IPS-NIHi7 (cell line): ENCODE results near the gene LY86.
"Not testable (repeated sequence)": the region's sequence is repeated elsewhere in the genome, so short reads cannot be mapped to it uniquely, and the experiment has no call there.

Experiments
- DNase-seq: peaks from one replicate; pipeline ENCODE4 v3.0.0; 2012; ENCODE audit warnings: mixed read lengths; ENCODE audit errors: extremely low spot score

The LY86 gene

DNA sequence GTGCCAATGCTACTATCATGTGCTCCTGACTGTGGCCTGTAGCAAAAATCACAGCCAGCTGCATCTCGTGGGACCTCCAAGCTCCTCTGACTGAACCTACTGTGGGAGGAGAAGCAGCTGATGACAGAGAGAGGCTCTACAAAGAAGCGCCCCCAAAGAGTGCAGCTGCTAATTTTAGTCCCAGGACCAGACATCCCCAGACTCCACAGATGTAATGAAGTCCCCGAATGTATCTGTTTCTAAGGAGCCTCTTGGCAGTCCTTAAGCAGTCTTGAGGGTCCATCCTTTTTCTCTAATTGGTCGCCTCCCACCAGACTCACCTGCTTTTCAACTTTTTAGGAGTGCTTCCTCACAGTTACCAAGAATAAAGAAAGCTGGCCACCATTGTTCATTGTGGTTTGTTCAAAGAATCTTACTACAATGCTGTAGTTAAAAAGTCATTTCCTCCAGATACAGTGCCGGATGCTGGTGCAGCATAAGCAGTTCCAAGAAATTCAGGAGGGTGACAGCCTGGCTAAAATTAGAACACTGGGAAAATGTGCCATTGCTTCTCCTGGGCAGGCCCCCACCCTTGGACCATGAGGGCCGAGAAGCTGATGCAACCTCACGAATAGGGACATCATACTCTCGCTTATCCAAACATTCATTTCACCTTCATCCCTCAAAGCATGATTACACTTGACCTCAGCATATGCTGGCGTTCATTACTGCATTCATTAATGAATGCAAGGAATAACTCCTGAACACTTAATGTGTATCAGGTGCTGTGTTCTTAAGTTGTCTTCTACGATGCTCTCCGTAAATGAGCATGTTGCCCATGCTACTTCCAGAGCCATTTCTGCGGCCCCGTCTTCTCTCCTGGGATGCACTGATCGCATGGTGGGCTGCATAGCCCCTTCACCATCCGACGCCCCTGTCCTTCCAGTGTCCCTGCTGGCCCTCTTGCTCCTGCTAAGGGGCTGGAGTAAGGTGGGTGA lies 66.4 kb downstream of the LY86 start:
- DNase-seq = no peak

DNA sequence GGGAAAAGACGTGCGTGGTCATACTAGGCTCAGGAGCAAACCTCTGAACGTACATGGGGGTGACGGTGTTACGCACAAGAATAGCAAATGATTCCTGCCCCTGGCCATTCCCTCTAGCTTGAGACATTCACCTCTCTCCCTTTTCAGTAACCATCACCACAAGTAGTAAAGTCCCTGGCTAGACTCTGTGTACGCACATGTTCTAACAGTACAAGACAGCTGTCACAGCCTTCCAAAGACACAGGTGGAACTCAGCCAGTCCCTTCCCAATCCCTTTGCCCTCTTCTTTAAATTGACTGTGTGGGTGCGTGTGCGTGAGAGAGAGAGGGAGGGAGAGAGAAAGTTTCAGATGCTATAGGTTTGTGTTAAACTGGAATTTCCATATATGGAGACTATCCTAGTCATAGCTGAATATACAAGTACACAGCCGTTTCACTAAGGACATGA lies 67.3 kb downstream of the LY86 start:
- DNase-seq = no peak

DNA sequence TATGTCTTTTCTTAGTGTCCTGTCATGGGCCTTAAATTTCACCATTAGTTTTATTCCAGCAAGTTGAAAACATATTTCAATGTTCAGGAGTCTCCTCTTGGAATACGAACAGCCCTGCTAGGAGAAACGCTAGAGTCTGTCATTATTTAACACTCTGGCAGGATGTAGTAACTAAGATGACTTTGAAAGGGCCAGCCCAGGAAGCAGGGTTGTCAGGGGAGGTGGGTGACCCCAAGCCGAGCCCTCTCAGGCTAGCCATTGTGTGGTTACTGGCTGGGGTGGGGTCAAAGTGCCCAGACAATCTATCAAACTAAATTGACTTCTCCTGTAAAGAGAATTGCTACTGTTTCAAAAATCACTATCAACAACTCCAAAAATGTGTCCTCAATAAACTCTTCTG lies 67.8 kb downstream of the LY86 start:
- DNase-seq = no peak

DNA sequence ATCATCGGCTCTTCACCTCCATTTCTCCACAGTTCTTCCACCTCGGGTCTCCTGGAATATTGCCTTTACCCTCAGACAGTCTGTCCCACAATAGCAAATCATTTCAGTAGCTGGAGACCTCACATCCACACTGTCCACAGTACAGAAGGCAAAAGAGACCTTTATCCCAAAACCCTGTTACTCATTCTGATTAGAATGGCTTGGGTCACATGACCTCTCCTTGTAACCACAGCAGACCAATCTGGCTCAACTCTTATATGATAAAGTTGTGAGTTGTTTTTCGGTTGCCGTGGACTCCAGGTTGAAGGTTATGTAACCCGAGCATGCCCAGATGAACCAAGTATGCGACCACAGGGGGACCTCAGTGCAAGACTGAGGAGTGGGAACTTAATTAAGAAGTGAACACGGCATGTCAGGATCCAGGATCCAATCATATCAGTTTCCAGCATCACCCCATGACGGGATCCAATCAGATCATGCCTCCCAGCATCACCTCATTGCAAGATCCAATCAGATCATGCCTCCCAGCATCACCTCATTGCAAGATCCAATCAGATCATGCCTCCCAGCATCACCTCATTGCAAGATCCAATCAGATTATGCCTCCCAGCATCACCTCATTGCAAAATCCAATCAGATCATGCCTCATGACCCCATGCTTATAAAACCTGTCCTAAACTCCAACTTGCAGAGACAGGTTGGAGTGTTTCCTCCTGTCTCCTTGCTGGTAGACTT lies 68.7 kb downstream of the LY86 start:
- no peak for DNase-seq

DNA sequence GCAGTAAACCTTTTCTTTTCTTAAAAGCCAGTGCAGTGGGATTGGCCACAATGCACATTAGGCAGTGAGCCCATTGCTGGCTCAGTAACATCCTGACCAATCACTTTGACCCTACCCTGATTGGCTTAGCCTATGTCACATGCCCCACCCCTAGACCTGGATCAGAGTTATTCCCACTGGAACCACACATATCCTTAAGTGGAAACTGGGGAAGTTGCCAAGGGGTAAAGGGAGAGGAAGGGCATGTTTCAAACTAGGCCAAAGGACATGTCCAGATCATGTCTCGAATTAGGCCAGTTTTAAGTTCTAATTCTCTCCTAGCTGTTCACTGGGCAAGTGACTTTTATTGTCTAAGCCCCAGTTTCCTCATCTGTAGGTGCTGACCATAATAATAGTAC lies 69.3 kb downstream of the LY86 start:
- DNase-seq = no peak

DNA sequence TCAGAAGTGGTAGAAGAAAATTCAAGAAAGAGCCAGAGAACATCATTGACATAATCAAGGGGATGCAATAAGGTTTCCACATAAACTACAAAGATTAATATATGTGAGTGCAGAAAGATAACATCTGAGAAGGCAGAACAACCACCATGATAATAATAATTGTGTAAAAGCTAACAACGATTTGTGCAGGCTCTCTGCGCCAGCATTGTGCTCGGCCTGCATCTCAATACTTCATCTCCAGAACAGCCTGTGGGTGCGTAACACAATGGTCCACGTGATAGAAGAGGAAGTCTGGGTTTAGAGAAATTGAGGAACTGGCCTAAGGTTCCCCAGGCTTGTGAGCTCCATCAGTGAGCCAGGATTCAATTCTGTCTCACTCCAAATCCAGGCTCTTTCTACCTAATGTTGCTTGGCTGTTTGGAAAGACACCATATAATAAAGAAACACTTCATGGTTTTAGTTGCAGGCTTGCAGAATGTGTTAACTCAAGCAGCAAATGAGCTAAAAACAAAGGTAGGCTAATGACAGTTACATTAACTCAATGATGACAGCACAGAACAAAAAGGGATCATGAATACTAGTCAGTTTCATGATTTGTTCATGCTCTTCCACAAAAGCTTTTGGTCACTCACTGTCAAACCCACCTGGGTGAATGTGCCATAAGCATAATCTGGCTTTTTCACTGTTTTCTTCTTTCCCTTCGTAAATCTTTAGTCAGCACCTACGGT lies 71.2 kb downstream of the LY86 start:
- no peak for DNase-seq

DNA sequence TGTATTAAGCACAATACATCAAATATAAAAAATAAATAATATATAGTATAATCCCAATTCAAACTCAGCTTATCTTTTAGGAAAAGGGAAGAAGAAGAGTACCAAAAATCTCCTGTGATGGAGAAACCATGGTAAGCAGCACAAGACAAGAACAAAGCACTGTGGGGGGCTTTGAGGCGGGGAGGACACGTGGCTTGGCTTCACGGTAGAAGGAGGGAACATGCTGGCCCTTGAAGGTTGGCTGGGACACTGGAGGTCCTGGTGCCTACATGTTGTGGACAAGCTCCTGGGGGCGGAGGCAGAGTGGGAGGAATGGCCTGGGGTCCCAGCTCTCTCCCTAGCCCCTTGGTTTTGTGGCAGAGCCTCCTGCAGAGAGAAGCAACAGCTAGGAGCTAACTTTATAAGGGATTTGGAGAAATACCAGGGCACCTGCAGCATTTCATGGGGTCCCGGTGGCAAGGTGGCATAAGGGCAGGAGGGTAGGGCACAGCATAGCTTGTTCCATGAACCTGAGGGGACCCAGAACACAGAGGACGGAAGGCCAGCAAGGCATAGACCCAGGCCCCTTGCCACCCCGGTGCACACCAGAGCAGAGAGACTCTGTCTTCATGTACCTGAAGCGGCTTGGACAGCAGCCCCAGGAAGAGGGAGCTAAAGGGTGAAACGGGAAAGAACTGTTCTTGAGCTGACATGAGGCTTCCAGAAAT lies 72.0 kb downstream of the LY86 start:
- DNase-seq = no peak

DNA sequence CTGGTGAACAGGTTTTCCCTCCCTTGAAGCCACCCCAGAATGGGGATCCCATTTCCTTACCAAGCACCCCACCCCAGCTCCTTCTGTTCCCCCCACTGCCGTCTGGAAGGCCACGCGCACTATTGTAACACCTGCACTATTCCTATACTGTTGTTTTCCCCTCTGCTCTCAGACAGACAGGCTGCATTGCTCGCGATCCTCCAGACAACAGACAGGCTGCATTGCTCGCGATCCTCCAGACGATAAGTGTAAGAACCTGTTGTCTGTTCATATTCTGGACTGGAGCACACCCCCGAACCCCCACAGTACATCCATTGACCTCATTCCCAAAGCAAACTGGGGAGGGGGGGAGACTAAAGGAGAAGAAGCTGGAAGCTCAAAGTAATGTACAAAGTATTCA lies 72.7 kb downstream of the LY86 start:
- DNase-seq = no peak

DNA sequence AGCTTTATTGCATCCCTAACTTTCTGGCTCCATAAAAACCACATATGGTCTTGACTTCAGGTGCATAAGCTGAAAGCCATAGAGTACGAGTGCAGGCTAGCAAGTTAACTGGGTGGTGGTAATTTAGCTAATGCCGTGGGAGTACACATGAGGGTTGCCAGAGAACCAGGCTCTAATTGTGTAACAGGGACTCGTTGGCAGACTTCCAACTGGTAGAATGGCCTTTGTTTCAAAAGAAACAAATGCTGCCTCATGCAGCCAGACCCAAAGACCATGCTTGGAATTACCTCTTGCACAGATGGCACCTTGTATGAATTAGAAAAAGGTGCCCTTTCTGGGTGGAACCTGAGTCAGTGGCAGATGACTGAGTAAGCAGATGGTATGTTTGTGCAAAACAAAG lies 73.2 kb downstream of the LY86 start:
- DNase-seq = no peak

DNA sequence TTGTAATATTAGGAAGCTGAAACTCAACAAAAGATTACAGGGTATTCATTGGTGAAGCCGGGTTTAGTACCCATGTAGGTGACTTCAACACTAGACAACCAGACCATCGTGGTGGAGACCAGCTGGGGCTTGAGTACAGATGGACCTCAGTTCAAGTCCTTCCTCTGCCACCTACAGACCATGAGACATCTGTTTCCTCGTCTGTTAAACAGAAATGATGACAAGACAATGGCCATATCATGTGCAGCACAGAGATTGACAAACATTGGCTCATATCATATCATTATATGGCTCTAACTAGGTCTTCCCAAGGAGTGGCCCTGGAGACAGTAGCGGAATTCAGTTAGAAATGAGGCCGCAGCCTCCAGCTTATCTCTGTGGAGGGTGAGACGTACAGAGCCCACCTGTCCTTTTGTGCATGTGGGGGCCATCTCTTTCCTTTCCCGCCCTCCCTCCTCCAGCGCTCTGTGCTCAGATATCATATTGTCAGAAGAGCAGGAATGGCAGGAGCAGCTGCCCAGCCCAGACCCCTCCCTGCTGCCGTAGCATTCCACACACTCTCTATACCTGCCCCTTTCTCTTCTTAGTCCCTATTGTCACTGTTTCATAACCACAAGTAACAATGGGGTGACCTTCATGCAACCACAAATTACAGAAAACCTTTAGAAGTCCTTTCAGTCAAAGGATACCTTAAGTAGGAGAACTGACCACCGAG lies 75.1 kb downstream of the LY86 start:
- DNase-seq = no peak

DNA sequence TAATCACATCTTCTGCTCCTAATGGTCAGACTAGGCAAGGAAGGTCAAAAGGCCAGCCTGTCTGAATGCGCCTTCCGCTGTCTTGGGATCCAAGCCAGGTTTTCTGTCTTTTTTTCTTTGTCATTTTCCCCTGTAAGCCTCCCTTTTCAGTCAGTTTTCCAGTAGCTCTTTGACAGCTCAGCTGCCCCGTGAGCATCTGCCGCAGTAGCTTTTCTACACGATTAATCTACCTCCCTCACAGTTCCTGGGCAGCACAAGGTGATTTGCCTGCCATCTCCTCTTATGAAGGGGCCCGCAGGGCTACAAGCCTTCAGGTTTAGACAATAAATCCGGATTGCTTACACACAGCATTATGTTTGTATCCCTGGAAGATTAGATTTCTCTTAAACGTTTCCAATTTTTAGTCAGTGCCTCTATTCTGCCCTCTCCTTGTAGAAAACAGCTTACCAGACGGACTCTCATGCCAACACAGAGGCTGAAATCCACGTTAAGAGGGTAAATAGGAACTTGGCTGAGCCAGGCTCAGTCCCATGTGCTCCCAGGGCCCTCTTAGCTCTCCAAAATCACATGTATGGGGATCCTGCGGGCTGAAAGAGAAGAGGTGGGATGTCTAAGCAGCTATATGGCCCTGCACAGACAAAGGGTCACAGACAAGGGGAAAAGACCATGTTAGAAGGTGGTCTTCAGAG lies 77.2 kb downstream of the LY86 start:
- DNase-seq = no peak

DNA sequence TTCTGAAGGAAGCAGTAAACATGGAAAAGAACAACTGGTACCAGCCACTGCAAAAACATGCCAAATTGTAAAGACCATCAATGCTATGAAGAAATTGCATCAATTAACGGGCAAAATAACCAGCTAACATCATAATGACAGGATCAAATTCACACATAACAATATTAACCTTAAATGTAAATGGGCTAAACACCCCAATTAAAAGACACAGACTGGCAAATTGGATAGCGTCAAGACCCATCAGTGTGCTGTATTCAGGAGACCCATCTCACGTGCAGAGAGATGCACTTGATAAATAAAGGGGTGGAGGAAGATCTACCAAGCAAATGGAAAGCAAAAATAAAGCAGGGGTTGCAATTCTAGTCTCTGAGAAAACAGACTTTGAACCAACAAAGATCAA lies 81.6 kb downstream of the LY86 start:
- not testable (repeated sequence) for DNase-seq

DNA sequence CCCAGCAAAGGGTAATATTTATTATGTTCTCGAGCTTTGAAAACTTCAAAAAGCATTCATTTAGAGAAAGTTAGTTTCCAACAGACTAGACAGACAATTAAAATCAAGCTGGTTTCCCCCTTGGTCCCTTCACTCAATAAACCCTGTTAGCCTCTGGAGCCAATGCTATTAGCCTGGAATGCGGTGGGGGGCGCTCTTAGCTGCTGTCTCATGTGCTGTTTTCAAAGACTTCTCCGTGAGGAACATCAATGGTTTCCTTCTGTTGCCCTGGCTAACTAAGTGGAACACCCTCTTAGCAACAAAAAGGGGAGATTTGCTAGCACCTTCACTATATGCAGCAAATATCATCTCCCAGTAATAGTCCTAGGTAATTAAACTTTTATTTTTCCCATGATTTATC lies 86.4 kb downstream of the LY86 start:
- DNase-seq = peak; percentile 76

DNA sequence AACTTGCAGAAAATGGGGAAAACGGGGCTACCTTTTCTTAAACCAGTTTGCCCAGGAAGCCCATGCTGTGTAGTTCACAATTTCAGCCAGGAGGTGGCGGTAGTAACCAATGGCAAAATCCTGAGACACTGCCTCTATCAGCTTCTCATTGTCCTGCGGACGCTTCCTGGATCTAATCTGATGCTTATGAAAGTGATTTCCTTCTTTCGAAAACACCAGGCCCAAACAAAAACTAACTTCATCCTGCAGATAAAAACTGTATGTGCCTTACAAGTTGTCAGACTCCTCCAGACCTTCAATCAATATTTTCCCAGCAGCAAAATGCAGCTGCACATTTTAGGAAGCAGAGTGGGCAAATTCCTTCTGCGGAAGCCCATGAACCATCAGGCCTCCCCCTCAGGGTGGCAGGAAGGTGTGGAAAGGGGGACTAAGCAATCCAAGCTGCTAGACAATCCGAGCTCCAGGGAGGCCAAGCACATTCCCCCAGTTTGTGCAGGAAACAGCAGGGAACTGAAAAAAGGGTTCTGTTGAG lies 88.5 kb downstream of the LY86 start:
- DNase-seq = peak; percentile 73

DNA sequence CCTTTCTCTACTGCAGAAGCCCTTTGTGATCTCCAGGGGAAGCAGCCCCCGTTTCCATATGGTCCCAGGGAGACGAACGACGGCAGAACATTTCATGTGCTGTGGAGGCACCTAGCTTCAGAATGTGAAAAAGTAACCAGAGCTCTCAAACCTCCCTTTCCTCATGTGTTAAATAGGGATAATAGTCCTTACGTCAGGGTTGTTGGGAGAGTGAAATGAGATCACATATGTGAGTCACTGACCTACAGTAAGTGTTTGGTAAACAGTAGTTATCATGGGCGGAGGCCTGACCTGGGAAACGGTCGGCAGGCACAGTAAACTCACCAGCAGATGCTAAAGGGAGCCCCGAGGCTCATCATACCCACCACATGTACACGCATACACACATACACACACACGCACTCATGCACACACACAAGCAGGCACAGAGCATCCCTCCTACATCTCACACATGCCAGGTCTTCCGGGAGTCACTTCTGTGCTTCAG lies 89.7 kb downstream of the LY86 start:
- no peak for DNase-seq

DNA sequence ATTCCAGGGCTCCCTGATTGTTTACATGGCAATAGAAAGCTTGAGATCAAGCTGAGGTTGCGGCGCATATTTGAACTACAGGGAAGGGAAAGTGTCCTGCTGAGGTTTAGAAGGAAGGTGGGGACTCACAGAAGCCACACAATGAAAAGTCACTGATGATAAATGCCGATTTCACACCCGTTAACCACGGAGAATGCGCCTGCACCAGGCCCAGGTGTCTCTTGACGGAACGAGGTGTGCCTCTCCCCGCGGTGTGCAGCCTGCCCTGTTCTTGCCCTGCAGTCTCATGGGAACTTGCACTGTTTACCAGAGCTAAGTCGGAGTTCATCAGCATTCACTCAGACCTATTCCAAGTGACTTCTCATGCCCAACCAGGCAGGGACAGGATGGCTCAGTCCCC lies 90.3 kb downstream of the LY86 start:
- no peak for DNase-seq

DNA sequence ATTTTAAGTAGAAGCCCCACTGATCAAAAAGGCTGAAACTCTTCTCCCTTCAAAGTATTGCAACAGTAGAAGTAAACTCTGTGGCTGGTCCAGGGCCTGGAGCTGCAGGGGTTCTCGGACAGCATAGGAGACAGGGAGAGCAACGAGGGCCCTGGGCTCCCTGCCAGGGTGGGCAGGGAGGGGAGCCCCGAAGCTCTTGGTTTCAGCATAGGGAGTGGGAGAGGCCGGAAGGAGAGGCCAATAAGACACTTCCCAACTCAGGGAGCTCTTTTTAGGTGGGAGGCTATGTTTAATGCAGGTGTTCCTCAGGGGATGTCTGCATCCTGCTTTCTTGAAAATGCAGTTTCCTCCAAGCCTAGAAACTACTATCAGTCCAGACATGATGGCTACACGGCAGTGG lies 91.1 kb downstream of the LY86 start:
- DNase-seq = no peak

DNA sequence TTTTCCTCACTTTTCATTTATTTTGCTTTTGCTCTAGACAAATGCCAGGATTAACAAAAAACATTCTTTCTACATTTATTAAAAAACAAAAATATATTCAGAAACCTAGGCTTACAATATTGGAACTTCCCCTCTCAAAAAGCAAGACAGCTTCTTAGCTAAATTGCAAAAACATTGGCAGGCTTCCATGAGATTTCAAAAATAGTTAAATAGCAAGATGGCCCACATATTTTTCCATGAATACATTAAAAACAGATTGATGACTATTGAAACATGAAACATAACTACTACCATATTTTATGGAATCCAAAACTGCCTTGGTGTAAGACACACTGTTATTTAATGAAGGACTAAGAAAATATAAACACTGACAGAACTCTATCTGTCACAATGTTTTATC lies 92.0 kb downstream of the LY86 start:
- no peak for DNase-seq

DNA sequence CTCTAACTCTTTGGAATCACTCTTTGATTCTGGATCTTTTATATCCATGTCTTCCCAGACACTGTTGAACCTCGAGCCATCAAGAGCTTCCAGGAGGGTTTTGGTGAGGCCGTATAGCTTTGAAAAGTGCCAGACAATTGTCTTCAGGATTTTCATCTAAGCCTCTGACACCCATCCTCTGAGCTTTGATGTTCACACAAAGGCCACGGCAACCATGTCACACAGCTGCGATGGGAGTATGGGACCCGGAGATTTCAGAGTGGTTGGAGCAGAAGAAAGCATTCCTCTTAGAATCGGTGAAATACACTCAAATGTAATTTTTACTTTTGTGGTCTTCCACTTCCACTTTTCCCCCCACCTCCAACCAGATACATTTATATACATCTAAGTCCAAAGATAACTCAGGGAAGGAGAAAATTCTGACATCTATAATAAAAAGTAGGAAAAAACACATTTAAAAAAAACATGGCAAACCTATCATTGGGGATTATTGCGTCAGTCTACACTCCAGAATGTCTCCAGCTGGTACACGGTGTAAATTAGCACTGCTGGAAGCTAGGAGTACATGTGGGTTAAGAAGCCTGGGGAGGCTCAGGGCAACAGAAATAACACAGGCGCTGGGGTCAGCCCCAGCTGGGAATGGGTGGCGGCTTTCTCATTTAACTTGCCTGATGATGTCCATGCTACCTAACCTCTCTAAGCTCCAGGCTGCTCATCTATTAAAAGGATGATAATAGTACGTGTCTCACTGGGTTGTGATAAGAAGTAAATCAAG lies 92.7 kb downstream of the LY86 start:
- no peak for DNase-seq
